LNCaP clone FGC (cell line): Measurements from ENCODE around the gene ARHGAP31.
A peak's percentile ranks its signal among the peaks of the same experiment; 100 is the strongest.
"Not testable (repeated sequence)": the region's sequence is repeated elsewhere in the genome, so short reads cannot be mapped to it uniquely, and the experiment has no call there.

ENCODE experiments used
- DNase-seq: peaks from one replicate; pipeline ENCODE4 v3.0.0-alpha.2; 2011; ENCODE audit warnings: low read depth
- H3K4me3 ChIP-seq: 2 replicates; pipeline ENCODE4 v1.5.1; 2011; ENCODE audit warnings: mild to moderate bottlenecking, low read depth, low read length, control low read depth
- CTCF ChIP-seq: IDR thresholded peaks from 2 replicates; pipeline ENCODE4 v1.5.1; 2012; ENCODE audit warnings: mild to moderate bottlenecking; ENCODE audit not compliant: control insufficient read depth, insufficient read depth; ENCODE audit errors: extremely low read depth

Gene ARHGAP31

DNA sequence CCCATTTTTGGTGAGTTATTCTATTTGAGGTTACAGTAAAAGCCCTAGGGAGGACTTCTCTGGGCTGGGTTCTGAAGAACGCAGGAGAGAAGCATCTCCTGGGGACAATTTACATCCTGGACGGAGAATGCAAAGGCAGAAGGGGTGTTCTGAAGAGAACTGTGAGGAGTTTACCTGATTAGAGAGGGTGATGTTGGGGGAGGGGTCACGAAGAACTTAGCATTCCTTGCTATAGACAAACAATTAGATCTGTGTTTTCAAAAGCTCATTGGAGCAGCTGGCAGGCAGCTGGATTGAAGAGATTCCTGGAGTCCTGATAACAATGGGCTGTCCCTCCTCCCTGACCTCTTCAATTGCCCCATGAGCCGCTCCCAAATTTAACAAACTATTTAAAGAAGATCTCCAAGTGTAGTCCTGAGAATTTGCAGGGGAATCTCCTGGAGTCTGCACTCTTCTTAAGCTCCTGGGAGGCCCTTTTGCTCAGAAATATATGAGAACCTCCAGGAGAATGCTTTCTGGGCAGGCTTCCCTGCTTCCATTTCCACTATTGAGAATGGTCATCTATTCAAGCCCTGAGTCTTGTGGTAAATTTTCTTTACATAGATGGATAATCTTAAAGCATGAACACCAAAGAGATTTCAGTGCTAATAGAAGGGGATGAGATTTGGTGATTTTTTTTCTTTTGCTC is 55.3 kb downstream of the ARHGAP31 start:
- DNase-seq = no peak
- no peak for TF ChIP-seq CTCF
- no peak overlapping the region for H3K4me3 ChIP-seq

- no peak for TF ChIP-seq CTCF
- H3K4me3 ChIP-seq = no peak overlapping the region
- no peak for DNase-seq
Observed at GRCh38 chr3:119350114-119350513, 55.9 kb downstream of the ARHGAP31 start.

- H3K4me3 ChIP-seq = no peak overlapping the region
- DNase-seq = no peak
- TF ChIP-seq CTCF = no peak
Observed at GRCh38 chr3:119351581-119351980, 57.4 kb downstream of the ARHGAP31 start.

DNA sequence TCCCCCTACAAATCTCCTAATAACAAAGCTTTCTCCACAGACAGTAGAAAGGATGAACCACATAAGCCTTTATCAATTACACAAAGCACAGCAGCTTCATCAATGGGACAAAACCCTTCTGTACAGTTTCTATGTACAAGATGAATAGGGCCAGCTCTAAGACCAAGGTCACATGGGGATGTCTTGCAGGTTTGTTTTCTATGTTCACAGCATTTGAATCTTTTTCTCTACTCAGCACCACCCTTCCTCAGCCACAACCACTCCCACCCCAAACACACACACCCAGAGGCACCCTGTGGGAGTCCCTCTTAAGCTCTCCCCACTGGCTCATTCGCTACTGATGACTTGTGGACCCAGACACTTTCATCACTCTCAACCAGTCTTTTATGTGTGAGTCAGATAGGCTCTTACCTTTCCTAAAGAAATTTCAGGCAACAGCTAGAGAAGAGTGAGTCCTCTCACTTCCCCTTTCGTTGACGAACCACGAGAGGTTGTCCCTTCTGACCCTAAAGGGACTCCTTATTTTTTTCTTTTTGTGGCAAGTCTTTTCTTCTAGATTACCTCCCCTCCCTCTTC is 57.9 kb downstream of the ARHGAP31 start:
- TF ChIP-seq CTCF = no peak
- H3K4me3 ChIP-seq = no peak overlapping the region
- no peak for DNase-seq

DNA sequence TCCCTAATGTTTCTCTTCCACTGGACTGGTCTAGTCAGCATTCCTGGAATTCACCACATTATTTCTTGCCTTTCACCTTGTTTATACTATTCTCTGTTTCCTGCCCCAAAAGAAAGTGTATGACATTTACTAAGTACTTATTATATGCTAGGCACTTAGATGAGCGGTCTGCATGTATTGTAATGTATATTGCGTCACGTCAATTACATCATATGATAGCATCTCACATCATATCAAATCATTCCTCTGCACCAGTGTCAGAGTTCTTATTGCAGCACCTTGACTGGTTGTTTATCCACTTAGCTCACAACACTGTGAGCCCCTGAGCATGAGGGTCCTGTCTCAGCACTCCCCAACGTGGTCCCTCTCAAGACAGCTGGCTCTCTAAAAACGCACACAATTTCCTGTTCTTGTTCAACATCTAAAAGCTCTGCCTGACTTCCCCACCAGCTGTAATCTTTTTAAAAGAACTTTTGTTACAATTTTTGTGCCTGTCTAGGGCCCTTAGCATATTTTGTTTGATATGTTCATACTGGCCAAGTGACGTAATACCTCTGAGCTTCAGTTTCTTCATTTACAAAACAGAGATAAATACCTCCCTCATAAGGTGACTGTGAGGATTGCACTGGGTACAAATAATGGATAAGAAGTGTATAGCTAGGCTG is 58.8 kb downstream of the ARHGAP31 start:
- peak; percentile 4 for DNase-seq
- no peak overlapping the region for H3K4me3 ChIP-seq
- no peak for TF ChIP-seq CTCF

GRCh38 chr3:119355608-119356007 is 61.4 kb downstream of the ARHGAP31 start:
- not testable (repeated sequence) for DNase-seq, H3K4me3 ChIP-seq

DNA sequence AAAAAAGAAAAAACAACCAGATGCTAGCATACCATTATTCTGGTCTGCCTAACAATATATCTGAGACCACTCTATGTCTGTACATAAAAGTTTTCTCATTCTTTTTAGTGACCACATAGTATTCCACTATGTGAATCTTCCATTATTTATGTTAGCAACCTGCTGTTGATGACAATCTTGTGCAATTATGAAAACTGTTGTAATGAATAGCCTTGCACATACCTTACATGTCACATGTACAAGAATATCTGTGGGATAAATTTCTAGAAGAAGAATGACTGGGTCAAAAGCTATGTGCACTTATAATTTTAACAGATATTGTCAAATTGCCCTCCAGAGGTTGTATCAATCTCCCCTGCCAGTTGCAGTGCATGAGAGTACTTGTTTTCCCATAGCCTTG is 62.5 kb downstream of the ARHGAP31 start:
- no peak for TF ChIP-seq CTCF
- DNase-seq = no peak
- H3K4me3 ChIP-seq = no peak overlapping the region
